Peyer's patch (tissue), 4 donors: ENCODE results near the gene PRRC2B. TPM values are rescaled to one million over a fixed set of nuclear protein-coding genes. Genes with fewer than 3 reads are reported as not detected.

Source experiments
- small RNA-seq, 2 donors: library from RNA; depleted of rRNA; stranded (forward); fragments of <200 nt; gene quantifications; one replicate each; pipeline ENCODE3, GENCODE V24; 2016
- total RNA-seq, 4 donors: library from RNA; depleted of rRNA; stranded (reverse); fragments of >200 nt; gene quantifications; one replicate each; pipeline ENCODE4 v1.1.0, GENCODE V29; 2016

PRRC2B gene
- total RNA-seq, 4 donors from 2014 or later: 109 to 174 (median 149) TPM

Small RNAs within 50 kb of the gene (small RNA-seq; reads per million reads assigned to genes)
- 0 reads per million in 2 donors for gene SNORD62A
- 0 to 1.2 reads per million in 2 donors for gene SNORD62B

Other genes with a start within 250 kb of the PRRC2B start
- 1 to 10 TPM in 3 of 4 donors, under 1 TPM in 1; 0.95 to 8.3 (median 3.3) TPM for gene FAM78A, start 117.6 kb upstream of the PRRC2B start, total RNA-seq
- 1 to 10 TPM; 1.3 to 3.3 (median 2.4) TPM for gene PLPP7, start 104.4 kb upstream of the PRRC2B start, total RNA-seq
- gene POMT1, start 108.8 kb downstream of the PRRC2B start, total RNA-seq: 10 to 100 TPM; 37.1 to 94.8 (median 46.1) TPM
- 10 to 100 TPM; 20.6 to 37.2 (median 31.1) TPM for gene UCK1, start 137.2 kb downstream of the PRRC2B start, total RNA-seq
- gene PRRT1B, start 151.4 kb downstream of the PRRC2B start, total RNA-seq: 1 to 10 TPM in 1 of 4 donors, under 1 TPM in 1, not detected in 2; 0.94 to 3.9 TPM